GM18873 (cell line): Measurements from ENCODE around the gene MUSTN1.

Source experiments
- ATAC-seq: cut with Tn5 transposase; IDR thresholded peaks from one replicate; pipeline ENCODE4 v1.9.1; 2021; ENCODE audit warnings: mild to moderate bottlenecking, moderate library complexity, moderate number of reproducible peaks; ENCODE audit not compliant: unreplicated experiment, low FRiP score

The MUSTN1 gene

DNA sequence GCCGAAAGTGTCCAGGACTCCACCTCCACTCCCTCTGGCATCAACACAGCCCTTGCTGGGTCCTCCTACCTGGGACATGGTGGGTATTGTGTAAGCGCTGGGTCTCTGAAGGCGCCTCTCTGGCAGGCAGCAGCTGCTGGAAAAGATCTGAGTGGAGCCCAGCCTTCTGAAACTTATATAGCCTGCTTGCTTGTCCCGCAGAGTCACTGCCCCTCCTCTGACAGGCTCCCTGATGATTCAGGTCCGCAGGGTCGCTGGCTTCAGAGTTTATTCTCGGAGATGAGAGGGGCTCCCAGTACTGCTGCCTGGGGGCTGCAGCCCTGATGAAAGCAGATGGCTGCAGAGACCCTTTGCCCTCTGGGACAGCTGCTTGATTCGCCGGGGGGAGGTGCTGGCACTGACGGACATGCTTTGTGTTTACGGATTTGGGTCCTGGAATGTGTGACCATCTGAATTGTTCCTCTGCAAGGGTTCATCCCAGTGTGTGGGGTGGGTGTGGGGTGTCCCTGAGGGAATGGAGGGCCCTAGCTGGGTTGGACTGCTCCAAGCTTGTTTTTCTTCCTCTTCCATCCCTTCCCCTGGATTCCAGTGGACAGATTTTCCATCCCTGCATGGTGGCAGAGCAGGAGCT is at the start of gene MUSTN1:
Gene MUSTN1, minus strand, starts transcription at position 149 of the 631 bp plus-strand sequence. Its CDS starts 71 bp downstream, at position 78.
- ATAC-seq, result no peak

GRCh38 chr3:52882377-52882776 is 47.6 kb upstream of the MUSTN1 start:
- ATAC-seq, result no peak

- ATAC-seq, result no peak
These were observed 47.1 kb upstream of the MUSTN1 start for GRCh38 chr3:52881871-52882270.

DNA sequence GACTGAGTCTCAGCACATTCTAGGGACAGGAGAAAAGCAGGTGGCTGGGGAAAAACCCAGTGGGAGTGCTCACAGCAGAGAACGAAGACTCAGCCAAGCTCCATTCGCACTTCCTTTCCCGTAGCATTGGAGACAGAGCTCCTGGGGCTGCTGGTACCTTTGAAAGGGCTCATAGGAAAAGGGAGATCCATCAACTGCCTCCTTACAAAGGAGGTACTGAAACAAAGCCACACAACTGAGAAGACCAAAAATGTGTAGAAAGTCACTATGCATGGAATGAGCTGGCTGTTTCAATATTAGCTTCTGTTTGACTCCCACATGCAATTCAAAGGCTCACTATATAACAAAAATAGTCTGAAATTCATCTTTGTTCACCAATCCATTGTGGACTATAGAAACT is 45.7 kb upstream of the MUSTN1 start:
- ATAC-seq, result no peak

- ATAC-seq, result no peak
These were observed 45.2 kb upstream of the MUSTN1 start for GRCh38 chr3:52880047-52880446.

DNA sequence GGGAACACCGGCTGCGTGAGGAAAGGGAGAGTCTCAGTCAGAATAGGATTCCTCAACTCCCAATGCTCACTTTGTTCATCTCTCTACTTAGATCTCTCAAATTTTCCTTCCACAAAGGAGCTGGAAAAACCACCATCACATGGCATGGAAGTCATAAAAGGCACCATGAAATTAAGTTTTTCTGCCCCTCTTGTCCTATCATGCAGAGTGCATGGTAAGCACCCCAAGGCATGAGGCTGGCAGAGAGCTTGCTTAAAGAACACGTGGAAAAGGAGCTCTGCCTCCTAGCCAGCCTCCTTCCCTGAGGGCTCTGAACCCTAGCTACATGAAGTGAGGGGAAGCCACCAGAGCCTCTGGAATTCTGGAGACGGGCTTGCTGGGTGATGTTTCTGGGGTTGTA is 44.8 kb upstream of the MUSTN1 start:
- ATAC-seq, result no peak

- no peak for ATAC-seq
These were observed 44.3 kb upstream of the MUSTN1 start for GRCh38 chr3:52879090-52879489.

GRCh38 chr3:52877085-52877484 is 42.3 kb upstream of the MUSTN1 start:
- no peak for ATAC-seq

DNA sequence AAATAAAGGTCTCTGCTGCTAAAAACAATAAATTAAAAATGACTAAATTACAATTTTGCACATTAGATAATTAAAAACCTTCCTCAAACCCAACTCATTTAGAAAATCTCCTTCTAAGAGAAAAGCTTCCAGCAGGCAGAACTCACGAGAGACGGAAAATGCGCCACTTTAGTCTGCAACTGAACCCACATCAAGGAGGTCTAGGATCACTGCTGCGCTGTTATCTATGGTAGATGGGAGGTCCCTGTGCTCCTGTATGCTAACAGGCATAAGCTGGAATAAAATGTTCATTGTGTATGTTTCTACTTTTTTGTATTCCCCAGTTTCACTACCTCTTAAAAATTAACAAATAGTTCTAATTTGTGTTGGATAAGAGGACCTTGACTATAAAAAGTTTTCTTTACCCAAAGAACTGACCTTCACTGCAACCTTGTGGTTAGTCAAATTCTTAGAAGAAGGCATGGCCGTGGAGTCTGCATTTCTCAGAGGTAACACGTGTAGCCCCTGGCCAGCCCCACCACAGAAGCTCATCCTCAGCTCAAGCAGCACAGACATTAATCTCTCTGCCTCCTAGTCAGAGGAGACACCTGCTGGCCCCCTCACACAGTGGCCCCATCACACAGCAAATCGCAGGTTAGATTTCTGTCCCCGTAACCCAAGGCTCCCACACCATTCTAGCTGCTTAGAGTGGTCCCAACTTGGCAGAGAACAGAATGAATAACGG is 40.2 kb upstream of the MUSTN1 start:
- ATAC-seq, result no peak

- ATAC-seq, result no peak
These were observed 39.4 kb upstream of the MUSTN1 start for GRCh38 chr3:52874160-52874701.

GRCh38 chr3:52873433-52874159 is 38.8 kb upstream of the MUSTN1 start:
- ATAC-seq, result no peak

- ATAC-seq, result no peak
These were observed 37.4 kb upstream of the MUSTN1 start for GRCh38 chr3:52872245-52872644.

GRCh38 chr3:52871761-52872160 is 36.9 kb upstream of the MUSTN1 start:
- no peak for ATAC-seq

GRCh38 chr3:52870471-52870870 is 35.7 kb upstream of the MUSTN1 start:
- no peak for ATAC-seq

DNA sequence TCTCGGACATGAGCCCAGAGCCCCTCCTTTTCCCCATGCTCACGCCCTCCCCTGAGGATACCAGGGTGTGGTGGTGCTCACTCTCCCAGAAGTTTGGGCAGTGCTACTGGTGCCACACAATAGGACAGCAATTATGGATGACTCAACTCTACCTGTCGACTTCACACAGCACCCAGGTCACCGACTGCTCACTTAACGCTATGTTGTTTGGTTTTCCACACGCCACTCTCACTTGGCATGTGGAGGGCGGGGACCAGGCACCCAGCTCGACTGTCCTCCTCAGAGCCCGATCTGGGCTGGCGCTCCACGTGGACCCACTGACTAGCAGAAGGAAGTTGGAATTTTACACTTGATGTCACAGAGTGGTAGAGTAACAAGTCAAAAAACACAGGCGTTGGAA is 31.6 kb upstream of the MUSTN1 start:
- no peak for ATAC-seq

DNA sequence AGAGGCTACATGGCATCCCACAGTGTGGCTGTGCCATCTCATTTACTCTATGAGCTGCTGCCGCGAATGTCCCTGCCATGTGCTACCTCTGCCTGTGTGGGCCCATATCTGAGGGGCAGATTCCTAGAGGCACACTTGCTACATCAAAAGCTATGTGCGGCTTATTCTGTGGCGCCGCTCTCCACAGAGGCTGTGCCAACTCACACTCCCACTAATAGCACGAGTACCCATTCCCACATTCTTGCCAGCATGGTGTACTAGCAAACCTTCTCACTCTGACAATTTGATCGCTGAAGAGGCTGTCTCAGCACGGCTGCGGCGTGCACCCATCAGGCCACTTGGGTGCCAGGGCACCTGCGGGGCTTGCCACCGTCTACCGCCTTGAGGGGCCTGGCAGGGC is 31.2 kb upstream of the MUSTN1 start:
- ATAC-seq, result no peak

DNA sequence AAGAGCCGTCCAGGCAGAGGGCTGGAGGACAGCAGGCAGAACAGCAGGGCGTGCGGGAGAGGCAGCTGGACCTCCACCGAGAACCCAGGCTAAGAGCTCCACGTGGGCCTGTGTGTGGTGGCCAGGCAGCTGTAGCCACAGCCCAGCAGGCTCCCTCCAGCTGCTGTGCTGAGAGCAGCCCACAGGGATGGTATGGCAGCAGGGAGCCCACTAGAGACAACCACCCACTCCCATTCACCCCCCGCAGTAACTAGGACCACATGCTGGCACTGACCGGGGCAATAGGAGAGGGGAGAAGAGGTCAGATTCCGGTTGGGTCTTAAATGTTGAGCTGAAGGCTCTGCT is 25.6 kb upstream of the MUSTN1 start:
- no peak for ATAC-seq

DNA sequence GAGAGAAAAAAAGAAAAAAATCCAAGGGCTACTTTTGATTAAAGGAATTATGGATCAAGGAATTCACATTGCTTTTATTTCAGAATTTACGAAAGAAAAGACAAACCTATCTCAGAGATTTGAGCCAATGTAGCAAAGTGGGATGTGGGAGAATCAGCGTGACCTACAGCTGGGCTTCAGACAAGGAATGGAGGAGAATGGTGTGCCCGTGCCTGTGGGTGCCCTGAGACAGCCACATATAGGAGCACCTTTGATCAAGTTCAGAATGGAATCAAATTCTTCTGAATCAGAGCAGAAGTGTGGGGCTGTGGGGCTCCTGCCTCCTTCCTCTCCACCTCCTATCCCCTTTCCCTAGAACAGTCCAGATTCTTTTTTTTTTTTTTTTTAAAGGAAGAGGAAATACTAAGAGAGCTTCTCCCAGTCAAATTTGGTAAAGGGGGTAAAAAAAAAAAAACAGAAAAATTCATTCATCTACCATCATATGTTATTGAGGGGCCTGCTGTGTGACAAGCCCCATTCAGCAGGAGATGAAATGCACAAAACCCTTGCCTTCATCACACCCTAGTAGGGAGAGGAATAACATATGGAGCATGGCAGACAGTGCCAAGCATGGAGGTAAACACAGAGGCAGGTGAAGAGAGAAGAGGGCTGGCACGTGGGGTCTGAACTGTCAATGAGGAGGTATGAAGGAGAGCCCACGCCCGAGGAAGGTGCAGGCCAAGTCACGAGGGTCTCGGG is 25.0 kb upstream of the MUSTN1 start:
- ATAC-seq, result no peak

DNA sequence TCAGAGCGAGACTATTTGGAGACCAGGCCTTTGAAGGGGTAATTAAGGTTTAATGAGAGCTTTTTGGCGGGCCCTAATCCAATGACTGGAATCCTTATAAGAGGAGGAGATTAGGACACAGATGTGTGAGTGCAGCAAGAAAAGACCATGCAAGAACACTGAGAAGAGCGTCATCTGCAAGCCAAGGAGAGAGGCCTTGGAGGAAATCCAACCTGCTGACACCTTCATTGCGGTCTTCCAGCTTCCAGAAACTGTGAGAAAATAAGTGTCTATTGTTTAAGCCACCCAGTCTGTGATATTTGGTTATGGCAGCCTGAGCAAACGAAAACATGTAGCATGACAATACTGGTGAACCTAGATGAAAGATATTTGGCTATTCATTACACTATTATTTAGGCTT is 23.0 kb upstream of the MUSTN1 start:
- ATAC-seq, result no peak

DNA sequence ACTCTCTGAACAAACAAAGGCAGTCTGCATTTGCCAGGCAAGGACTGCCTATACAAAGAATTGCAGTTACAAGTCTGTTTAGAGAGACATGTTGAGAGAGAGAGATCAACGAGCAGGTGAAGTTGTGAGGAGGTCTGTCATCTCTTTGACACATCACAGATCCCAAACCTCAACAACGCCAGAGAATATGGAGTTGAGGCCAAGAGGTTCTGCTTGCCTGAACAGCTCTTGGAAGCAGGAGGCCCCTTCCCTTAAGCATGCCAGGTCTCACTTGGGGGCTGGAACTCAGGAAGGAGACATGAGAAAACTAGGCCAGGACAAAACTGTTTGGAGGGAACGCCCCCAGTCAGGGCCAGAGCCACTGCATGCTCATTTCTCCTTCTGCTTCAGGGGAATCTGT is 22.3 kb upstream of the MUSTN1 start:
- no peak for ATAC-seq

- ATAC-seq, result no peak
These were observed 21.8 kb upstream of the MUSTN1 start for GRCh38 chr3:52856666-52857065.
